GM23338 (cell line): ENCODE data around the gene RRP1. TPM values are rescaled to one million over a fixed set of nuclear protein-coding genes. Genes with fewer than 3 reads are reported as not detected.

ENCODE experiments used
- ATAC-seq: fragments of 200-7000 bp; cut with Tn5 transposase; 3 replicates; pipeline ENCODE4 v1.9.1; 2020
- DNase-seq: peaks from one replicate; pipeline ENCODE4 v3.0.0-alpha.2; 2015; ENCODE audit warnings: low spot score
- H2AFZ ChIP-seq: fragments of 200-600 bp; sonication (generic); 2 replicates; pipeline ENCODE4 v1.8.0; 2016; ENCODE audit warnings: antibody characterized with exemption, mild to moderate bottlenecking, moderate library complexity
- H3F3A ChIP-seq: fragments of 200-600 bp; sonication (generic); replicated peaks from 2 replicates; pipeline ENCODE4 v1.8.0; 2017; ENCODE audit warnings: antibody characterized with exemption, mixed run types, low read depth
- H3K27ac ChIP-seq: fragments of 200-600 bp; sonication (generic); 2 replicates; pipeline ENCODE4 v1.6.1; 2016; ENCODE audit warnings: low read depth
- H3K27me3 ChIP-seq: fragments of 200-600 bp; sonication (generic); 2 replicates; pipeline ENCODE4 v1.8.0; 2016; ENCODE audit warnings: mild to moderate bottlenecking, mixed run types, moderate library complexity; ENCODE audit not compliant: insufficient read depth
- H3K36me3 ChIP-seq: fragments of 200-600 bp; sonication (generic); 2 replicates; pipeline ENCODE4 v1.8.0; 2016; ENCODE audit warnings: mild to moderate bottlenecking; ENCODE audit not compliant: insufficient read depth
- H3K4me1 ChIP-seq: fragments of 200-600 bp; sonication (generic); 2 replicates; pipeline ENCODE4 v1.8.0; 2016; ENCODE audit warnings: mild to moderate bottlenecking, moderate library complexity; ENCODE audit not compliant: insufficient read depth
- H3K4me2 ChIP-seq: fragments of 200-600 bp; sonication (generic); 2 replicates; pipeline ENCODE4 v1.7.1; 2017; ENCODE audit warnings: mixed run types
- H3K4me3 ChIP-seq: fragments of 200-600 bp; sonication (generic); 2 replicates; pipeline ENCODE4 v1.6.1; 2016; ENCODE audit warnings: mixed run types
- H3K79me2 ChIP-seq: fragments of 200-600 bp; sonication (generic); replicated peaks from 2 replicates; pipeline ENCODE4 v1.8.0; 2017; ENCODE audit warnings: mild to moderate bottlenecking; ENCODE audit not compliant: insufficient read depth
- H3K9me2 ChIP-seq: fragments of 200-600 bp; sonication (generic); 2 replicates; pipeline ENCODE4 v1.8.0; 2017; ENCODE audit not compliant: insufficient read depth
- H4K20me1 ChIP-seq: fragments of 200-600 bp; sonication (generic); replicated peaks from 2 replicates; pipeline ENCODE4 v1.8.0; 2017; ENCODE audit warnings: mild to moderate bottlenecking; ENCODE audit not compliant: insufficient read depth
- H3K27ac Mint-ChIP-seq: 2 replicates; pipeline ENCODE4 v1.8.0; 2020; ENCODE audit warnings: inconsistent platforms, mild to moderate bottlenecking, moderate library complexity, mixed read lengths
- H3K27me3 Mint-ChIP-seq: 3 replicates; pipeline ENCODE4 v1.8.0; 2022; ENCODE audit warnings: low read depth, mild to moderate bottlenecking, moderate library complexity, mixed read lengths, inconsistent platforms; ENCODE audit not compliant: insufficient read depth, poor library complexity
- H3K36me3 Mint-ChIP-seq: 3 replicates; pipeline ENCODE4 v1.8.0; 2021; ENCODE audit warnings: low read depth, mild to moderate bottlenecking, inconsistent platforms, moderate library complexity, mixed read lengths
- H3K4me1 Mint-ChIP-seq: 3 replicates; pipeline ENCODE4 v1.8.0; 2020; ENCODE audit warnings: mild to moderate bottlenecking, inconsistent platforms, mixed read lengths
- H3K4me3 Mint-ChIP-seq: 3 replicates; pipeline ENCODE4 v1.8.0; 2021; ENCODE audit warnings: moderate library complexity, mild to moderate bottlenecking, inconsistent platforms, mixed read lengths
- H3K9me3 Mint-ChIP-seq: 3 replicates; pipeline ENCODE4 v1.8.0; 2020; ENCODE audit warnings: moderate library complexity, mild to moderate bottlenecking, inconsistent platforms, mixed read lengths
- CREB1 ChIP-seq: fragments of 250-450 bp; sonication (Bioruptor Pico); IDR thresholded peaks from 2 replicates; pipeline ENCODE4 v1.5.0; 2020; ENCODE audit warnings: low read depth, mild to moderate bottlenecking, moderate library complexity
- EZH2 ChIP-seq: fragments of 200-600 bp; sonication (generic); IDR thresholded peaks from one replicate; pipeline ENCODE4 v1.8.0; 2017; ENCODE audit warnings: antibody characterized with exemption, mild to moderate bottlenecking, low read depth; ENCODE audit not compliant: unreplicated experiment
- EZH2phosphoT487 ChIP-seq: fragments of 200-600 bp; sonication (generic); IDR thresholded peaks from one replicate; pipeline ENCODE4 v1.8.1; 2018; ENCODE audit warnings: antibody characterized with exemption; ENCODE audit not compliant: unreplicated experiment
- JUNB ChIP-seq: IDR thresholded peaks from one replicate; pipeline ENCODE4 v1.6.1; 2016; ENCODE audit warnings: antibody characterized with exemption; ENCODE audit not compliant: unreplicated experiment
- NANOG ChIP-seq: IDR thresholded peaks from 2 replicates; pipeline ENCODE4 v1.6.1; 2016; ENCODE audit warnings: antibody characterized with exemption, borderline replicate concordance
- POLR2AphosphoS5 ChIP-seq: IDR thresholded peaks from 2 replicates; pipeline ENCODE4 v1.6.1; 2016; ENCODE audit warnings: antibody characterized with exemption, low read depth
- STAT1 ChIP-seq: IDR thresholded peaks from one replicate; pipeline ENCODE4 v1.6.1; 2016; ENCODE audit warnings: antibody characterized with exemption; ENCODE audit not compliant: unreplicated experiment
- polyA plus RNA-seq: library from polyadenylated mRNA; unstranded; fragments of >200 nt; fragmentation: Nextera tagmentation; extraction: Ambion mirVana; gene quantifications from 2 replicates; pipeline ENCODE4 v1.2.1, GENCODE V29; 2016
- total RNA-seq: library from RNA; depleted of rRNA; stranded (reverse); fragments of >200 nt; shearing (Covaris generic); gene quantifications from 2 replicates; pipeline ENCODE4 v1.2.3, GENCODE V29; 2014
- TF ChIP-seq, protein P1 (sequence below): IDR thresholded peaks from 2 replicates; pipeline ENCODE4 v1.6.1; 2016; ENCODE audit warnings: antibody characterized with exemption

Gene RRP1
- total and polyA plus RNA-seq, 2 experiments from 2014 or later, result 36.5 to 63.5 TPM

DNA sequence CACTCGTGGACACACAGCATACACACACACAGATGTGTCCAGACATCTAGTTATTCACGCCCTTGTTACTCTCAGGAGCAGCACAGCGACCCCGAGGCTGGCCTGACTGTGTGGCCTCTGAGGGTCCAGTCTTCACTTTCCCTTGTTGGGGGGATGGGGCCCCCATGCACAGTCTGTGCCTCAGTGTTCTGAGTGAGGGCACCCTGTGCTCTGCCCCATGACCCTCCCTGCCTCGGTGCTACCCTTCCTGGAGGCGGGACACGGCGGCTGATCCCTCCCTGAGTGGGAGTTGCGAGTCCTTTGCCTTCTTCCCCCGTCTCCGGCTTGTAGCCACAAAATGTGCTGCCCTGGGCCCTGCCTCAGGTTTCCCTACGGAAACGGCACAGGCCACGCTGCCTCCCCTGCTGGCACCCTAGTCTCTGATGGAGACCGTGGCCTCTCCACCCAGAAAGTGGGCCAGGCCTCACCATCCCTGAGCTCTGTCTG, 21.8 kb upstream of the RRP1 start:
- DNase-seq (no peak), ATAC-seq (no peak)
- H3K4me3 Mint-ChIP-seq, result no peak overlapping the region
- H3K27ac Mint-ChIP-seq, result peak overlapping the region; percentile 95
- H3K27me3 Mint-ChIP-seq, result peaks cover 13% of the 10 kb centered on the region
- Histone ChIP-seq H3F3A (no peaks in the 10 kb centered on the region), H3K27me3 (no peaks in the 10 kb centered on the region), H4K20me1 (no peaks in the 10 kb centered on the region), H3K36me3 (no peaks in the 10 kb centered on the region), H3K4me2 (no peak overlapping the region), H3K4me3 (no peak overlapping the region), H3K79me2 (no peaks in the 10 kb centered on the region), H2AFZ (no peak overlapping the region), H3K27ac (no peak overlapping the region), H3K4me1 (peaks cover 20% of the 10 kb centered on the region), H3K9me2 (no peaks in the 10 kb centered on the region)
- no peak for TF ChIP-seq EZH2phosphoT487
- TF ChIP-seq STAT1, result no peak
- TF ChIP-seq EZH2, result no peak
- peaks cover 12% of the 10 kb centered on the region for H3K36me3 Mint-ChIP-seq
- no peaks in the 10 kb centered on the region for H3K9me3 Mint-ChIP-seq
- peaks cover 40% of the 10 kb centered on the region for H3K4me1 Mint-ChIP-seq

DNA sequence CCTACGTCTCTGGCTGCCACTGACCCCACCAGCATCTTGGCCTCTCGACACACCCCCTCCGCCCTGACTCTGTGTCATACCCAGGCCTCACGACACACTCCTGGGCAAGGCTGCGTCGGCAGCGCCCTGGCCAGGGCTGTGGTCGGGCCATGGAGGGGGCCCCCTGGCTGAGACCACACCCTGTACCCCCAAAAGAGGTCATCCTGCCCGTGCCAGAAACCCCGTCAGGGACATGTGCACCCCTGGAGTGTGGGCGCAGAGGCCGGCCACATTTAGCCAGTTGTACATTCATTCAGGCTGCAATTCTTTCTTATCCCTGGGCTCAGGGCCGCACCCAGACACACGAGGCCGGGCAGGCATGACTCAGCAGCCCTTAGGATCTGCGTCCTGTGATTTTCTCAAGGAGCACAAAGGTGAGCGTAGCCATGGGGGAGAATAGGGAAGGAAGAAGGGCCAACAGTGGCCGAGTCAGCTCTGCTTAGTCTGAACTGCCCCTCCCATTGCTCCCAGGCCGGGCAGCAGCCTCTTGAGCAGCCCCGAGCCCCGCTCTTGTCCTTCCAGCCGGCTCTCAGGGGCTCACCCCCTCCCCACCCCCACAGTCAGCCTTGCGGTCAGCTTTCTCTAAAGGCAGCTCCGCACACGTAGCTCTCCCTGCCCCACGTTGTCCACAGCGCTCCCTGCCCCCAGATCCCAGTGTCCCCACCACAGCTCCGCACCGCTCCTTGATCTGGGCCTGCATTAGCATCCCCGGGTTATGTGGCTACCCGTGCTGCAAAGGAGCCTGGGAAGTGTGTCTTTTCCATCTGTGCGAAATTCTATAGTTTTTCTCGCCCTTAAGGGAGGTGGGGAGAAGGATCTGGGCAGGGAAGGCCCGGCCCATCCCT, 21.2 kb upstream of the RRP1 start:
- no peaks in the 10 kb centered on the region for H3K9me3 Mint-ChIP-seq
- H3K4me3 Mint-ChIP-seq, result no peak overlapping the region; the same call in 2 of the 3 replicates
- peak overlapping the region; percentile 95 for H3K27ac Mint-ChIP-seq
- no peaks in the 10 kb centered on the region for H3K79me2 ChIP-seq
- H3K4me2 ChIP-seq, result no peak overlapping the region
- H3K4me1 Mint-ChIP-seq, result peaks cover 45% of the 10 kb centered on the region
- no peaks in the 10 kb centered on the region for H3K36me3 ChIP-seq
- H3K9me2 ChIP-seq, result no peaks in the 10 kb centered on the region
- peaks cover under 1% of the 10 kb centered on the region; the same call in 1 of the 2 replicates for H3F3A ChIP-seq
- H3K4me3 ChIP-seq, result no peak overlapping the region
- peak overlapping the region; percentile 59; the same call in 1 of the 2 replicates for H2AFZ ChIP-seq
- H4K20me1 ChIP-seq, result no peaks in the 10 kb centered on the region
- no peaks in the 10 kb centered on the region for H3K27me3 ChIP-seq
- H3K27ac ChIP-seq, result peak overlapping the region; percentile 45; the same call in 1 of the 2 replicates
- TF ChIP-seq, protein P1, sequence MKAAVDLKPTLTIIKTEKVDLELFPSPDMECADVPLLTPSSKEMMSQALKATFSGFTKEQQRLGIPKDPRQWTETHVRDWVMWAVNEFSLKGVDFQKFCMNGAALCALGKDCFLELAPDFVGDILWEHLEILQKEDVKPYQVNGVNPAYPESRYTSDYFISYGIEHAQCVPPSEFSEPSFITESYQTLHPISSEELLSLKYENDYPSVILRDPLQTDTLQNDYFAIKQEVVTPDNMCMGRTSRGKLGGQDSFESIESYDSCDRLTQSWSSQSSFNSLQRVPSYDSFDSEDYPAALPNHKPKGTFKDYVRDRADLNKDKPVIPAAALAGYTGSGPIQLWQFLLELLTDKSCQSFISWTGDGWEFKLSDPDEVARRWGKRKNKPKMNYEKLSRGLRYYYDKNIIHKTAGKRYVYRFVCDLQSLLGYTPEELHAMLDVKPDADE, result no peak
- TF ChIP-seq POLR2AphosphoS5 (no peak; the same call in 1 of the 2 replicates), JUNB (no peak), NANOG (no peak), CREB1 (CRISPR knock-in tag) (no peak)
- peaks cover 10% of the 10 kb centered on the region for H3K36me3 Mint-ChIP-seq
- peaks cover 17% of the 10 kb centered on the region for H3K27me3 Mint-ChIP-seq
- peak; percentile 52 for ATAC-seq
- H3K4me1 ChIP-seq, result peaks cover 25% of the 10 kb centered on the region
- DNase-seq, result peak; percentile 56

DNA sequence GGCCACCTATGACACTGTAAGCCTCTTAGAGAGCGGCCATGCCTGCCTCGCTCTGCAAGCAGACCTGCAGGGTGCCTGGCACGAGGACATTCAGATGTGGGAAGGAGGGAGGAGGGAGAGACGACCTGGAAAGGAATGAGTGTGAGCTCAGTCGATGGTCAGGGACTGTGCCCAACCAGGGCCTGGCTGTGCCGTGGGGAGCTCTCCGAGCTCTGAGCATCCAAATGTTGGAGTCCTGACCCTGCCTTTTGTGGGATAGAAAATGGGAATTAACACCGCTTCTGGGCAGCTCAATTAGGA, 20.6 kb upstream of the RRP1 start:
- Histone ChIP-seq H3K36me3 (peaks cover 4% of the 10 kb centered on the region), H3K4me2 (no peak overlapping the region), H3F3A (peaks cover 4% of the 10 kb centered on the region; the same call in 1 of the 2 replicates), H3K27ac (0 out of 2 replicates have a peak overlapping the region, but pooled peaks have one; percentile 45), H3K9me2 (no peaks in the 10 kb centered on the region), H3K4me1 (peaks cover 25% of the 10 kb centered on the region), H3K27me3 (no peaks in the 10 kb centered on the region), H4K20me1 (no peaks in the 10 kb centered on the region), H3K79me2 (0 out of 2 replicates have a peak, but pooled peaks cover under 1% of the 10 kb centered on the region), H3K4me3 (no peak overlapping the region), H2AFZ (peak overlapping the region; percentile 59; the same call in 1 of the 2 replicates)
- Mint-ChIP-seq H3K27ac (peak overlapping the region; percentile 95), H3K9me3 (no peaks in the 10 kb centered on the region), H3K36me3 (peaks cover 13% of the 10 kb centered on the region), H3K4me1 (peaks cover 50% of the 10 kb centered on the region), H3K4me3 (no peak overlapping the region; the same call in 2 of the 3 replicates), H3K27me3 (peaks cover 17% of the 10 kb centered on the region)
- DNase-seq (peak; percentile 25), ATAC-seq (peak; percentile 52)
- TF ChIP-seq NANOG, result no peak
- TF ChIP-seq EZH2phosphoT487, result no peak
- TF ChIP-seq, protein P1, result no peak
